ENCODE data around the gene OR51B6. TPM values are rescaled to one million over a fixed set of nuclear protein-coding genes. Genes with fewer than 3 reads are reported as not detected.
"Not testable (repeated sequence)": the region's sequence is repeated elsewhere in the genome, so short reads cannot be mapped to it uniquely, and the experiment has no call there.

Gene OR51B6
- total and polyA plus RNA-seq, 2 experiments from 2014 or later, result not detected

DNA sequence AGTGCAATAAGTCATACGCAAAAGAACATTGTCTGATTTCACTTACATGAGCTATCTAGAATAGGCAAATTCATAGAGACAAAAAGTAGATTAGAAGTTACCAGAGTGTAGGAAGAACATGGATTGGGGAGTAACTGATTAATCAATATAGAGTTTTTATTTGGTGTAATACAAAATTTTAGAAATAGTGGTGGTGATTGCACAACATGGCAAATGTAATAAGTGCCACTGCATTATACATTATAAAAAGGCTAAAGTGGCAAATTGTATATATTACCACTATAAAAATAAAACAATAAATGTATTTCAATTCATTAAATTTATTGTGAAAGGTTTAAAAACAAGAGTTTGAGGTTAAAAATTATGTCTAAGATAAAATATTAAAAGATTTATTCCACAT lies 40.9 kb upstream of the OR51B6 start:
- Histone ChIP-seq H3K36me3 (ENCODE audit: insufficient read depth) (no peaks in the 10 kb centered on the region), H3F3A (replicated peaks; ENCODE audit: low read depth) (no peaks in the 10 kb centered on the region), H3K9me2 (ENCODE audit: insufficient read depth) (no peaks in the 10 kb centered on the region), H3K27ac (ENCODE audit: low read depth) (no peak overlapping the region), H3K4me3 (no peak overlapping the region), H3K27me3 (ENCODE audit: insufficient read depth) (no peaks in the 10 kb centered on the region), H4K20me1 (replicated peaks; ENCODE audit: insufficient read depth) (no peaks in the 10 kb centered on the region), H3K79me2 (replicated peaks; ENCODE audit: insufficient read depth) (no peaks in the 10 kb centered on the region), H2AFZ (no peak overlapping the region), H3K4me1 (ENCODE audit: insufficient read depth) (no peaks in the 10 kb centered on the region), H3K4me2 (no peak overlapping the region)
- no peaks in the 10 kb centered on the region for H3K4me1 Mint-ChIP-seq
- no peak overlapping the region for H3K27ac Mint-ChIP-seq
- TF ChIP-seq CREB1 (CRISPR knock-in tag; IDR thresholded peaks at IDR 0.05; ENCODE audit: low read depth), result no peak
- TF ChIP-seq ZNF331 (CRISPR knock-in tag; IDR thresholded peaks at IDR 0.05; ENCODE audit: low read depth), result no peak
- TF ChIP-seq JUNB (IDR thresholded peaks at IDR 0.05; ENCODE audit: unreplicated experiment), result no peak
- no peak for TF ChIP-seq STAT1 (IDR thresholded peaks at IDR 0.05; ENCODE audit: unreplicated experiment)
- TF ChIP-seq ZNF462 (CRISPR knock-in tag; IDR thresholded peaks at IDR 0.05), result no peak
- TF ChIP-seq, protein P1, sequence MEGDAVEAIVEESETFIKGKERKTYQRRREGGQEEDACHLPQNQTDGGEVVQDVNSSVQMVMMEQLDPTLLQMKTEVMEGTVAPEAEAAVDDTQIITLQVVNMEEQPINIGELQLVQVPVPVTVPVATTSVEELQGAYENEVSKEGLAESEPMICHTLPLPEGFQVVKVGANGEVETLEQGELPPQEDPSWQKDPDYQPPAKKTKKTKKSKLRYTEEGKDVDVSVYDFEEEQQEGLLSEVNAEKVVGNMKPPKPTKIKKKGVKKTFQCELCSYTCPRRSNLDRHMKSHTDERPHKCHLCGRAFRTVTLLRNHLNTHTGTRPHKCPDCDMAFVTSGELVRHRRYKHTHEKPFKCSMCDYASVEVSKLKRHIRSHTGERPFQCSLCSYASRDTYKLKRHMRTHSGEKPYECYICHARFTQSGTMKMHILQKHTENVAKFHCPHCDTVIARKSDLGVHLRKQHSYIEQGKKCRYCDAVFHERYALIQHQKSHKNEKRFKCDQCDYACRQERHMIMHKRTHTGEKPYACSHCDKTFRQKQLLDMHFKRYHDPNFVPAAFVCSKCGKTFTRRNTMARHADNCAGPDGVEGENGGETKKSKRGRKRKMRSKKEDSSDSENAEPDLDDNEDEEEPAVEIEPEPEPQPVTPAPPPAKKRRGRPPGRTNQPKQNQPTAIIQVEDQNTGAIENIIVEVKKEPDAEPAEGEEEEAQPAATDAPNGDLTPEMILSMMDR (conservative IDR thresholded peaks at IDR 0.05; ENCODE audit: low read depth in 2 of 2), result no peak
- no peak for TF ChIP-seq EZH2phosphoT487 (IDR thresholded peaks at IDR 0.05; ENCODE audit: unreplicated experiment)
- no peak for TF ChIP-seq REST (IDR thresholded peaks at IDR 0.05; ENCODE audit: unreplicated experiment)
- TF ChIP-seq NANOG (IDR thresholded peaks at IDR 0.05; ENCODE audit: borderline replicate concordance), result no peak
- ATAC-seq, result no peak
- no peaks in the 10 kb centered on the region for H3K9me3 Mint-ChIP-seq
- H3K4me3 Mint-ChIP-seq, result no peak overlapping the region
- no peaks in the 10 kb centered on the region for H3K27me3 Mint-ChIP-seq (ENCODE audit: insufficient read depth, low read depth, poor library complexity)
- no peak for DNase-seq (ENCODE audit: low spot score)
- no peaks in the 10 kb centered on the region for H3K36me3 Mint-ChIP-seq (ENCODE audit: low read depth)

DNA sequence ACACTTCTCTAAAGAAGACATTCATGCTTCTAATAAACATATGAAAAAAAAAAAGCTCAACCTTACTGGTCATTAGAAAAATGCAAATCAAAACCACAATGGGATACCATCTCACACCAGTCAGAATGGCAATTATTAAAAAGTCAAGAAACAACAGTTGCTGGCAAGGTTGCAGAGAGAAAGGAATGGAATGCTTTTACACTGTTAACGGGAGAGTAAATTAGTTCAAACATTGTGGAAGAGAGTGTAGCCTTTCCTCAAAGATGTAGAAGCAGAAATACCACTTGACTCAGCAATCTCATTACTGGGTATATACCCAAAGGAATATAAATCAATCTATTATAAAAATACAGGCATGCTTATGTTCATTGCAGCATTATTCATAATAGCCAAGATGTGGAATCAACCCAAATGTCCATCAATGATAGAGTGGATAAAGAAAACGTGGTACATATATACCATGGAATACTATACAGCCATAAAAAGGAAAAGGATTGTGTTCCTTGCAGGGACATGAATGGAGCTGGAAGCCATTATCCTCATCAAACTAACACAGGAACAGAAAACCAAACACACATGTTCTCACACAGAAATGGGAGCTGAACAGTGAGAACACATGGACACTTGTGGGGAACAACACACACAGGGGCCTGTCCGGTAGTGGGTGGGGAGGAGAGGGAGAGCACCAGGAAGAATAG lies 37.8 kb upstream of the OR51B6 start:
- not testable (repeated sequence) for H3K4me2 ChIP-seq; H3K27ac Mint-ChIP-seq; H3K9me3 Mint-ChIP-seq; H3F3A ChIP-seq (replicated peaks; ENCODE audit: low read depth); H3K4me1 ChIP-seq (ENCODE audit: insufficient read depth); H2AFZ ChIP-seq; H3K9me2 ChIP-seq (ENCODE audit: insufficient read depth); H3K4me1 Mint-ChIP-seq; ATAC-seq; H3K4me3 ChIP-seq; H3K27me3 Mint-ChIP-seq (ENCODE audit: insufficient read depth, low read depth, poor library complexity); H3K79me2 ChIP-seq (replicated peaks; ENCODE audit: insufficient read depth); H3K27ac ChIP-seq (ENCODE audit: low read depth); H3K36me3 ChIP-seq (ENCODE audit: insufficient read depth); H3K36me3 Mint-ChIP-seq (ENCODE audit: low read depth); H3K27me3 ChIP-seq (ENCODE audit: insufficient read depth); DNase-seq (ENCODE audit: low spot score); H4K20me1 ChIP-seq (replicated peaks; ENCODE audit: insufficient read depth); H3K4me3 Mint-ChIP-seq

Data from GM23338 (cell line).